Measurements from ENCODE around the gene WDR41.

WDR41 gene

DNA sequence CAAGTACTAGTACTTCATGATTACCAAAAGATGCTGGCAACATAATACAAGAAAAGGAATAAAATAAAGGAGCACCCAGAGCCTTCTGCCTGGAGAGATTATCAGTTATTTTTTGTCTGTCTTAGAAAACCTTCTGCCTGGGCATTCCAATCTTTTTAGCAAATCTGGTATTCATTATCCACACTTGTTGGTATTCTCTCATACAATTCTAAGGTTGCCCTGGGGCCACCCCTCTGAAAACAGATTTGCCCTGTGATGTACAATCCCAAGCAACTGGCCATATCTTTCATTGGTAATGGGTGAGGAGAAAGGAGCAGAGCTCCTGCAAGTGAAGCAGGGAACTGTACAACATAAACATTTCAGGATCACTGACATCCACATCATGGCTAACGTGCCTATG is 47.8 kb downstream of the WDR41 start:
- TF ChIP-seq OSR1 (CRISPR knock-in tag; IDR thresholded peaks at IDR 0.05) (no peak), ZFP3 (CRISPR knock-in tag; IDR thresholded peaks at IDR 0.05) (no peak), ZNF565 (CRISPR knock-in tag; conservative IDR thresholded peaks at IDR 0.05; ENCODE audit: low read depth) (no peak), ZNF8 (CRISPR knock-in tag; IDR thresholded peaks at IDR 0.05) (no peak), TCF4 (CRISPR knock-in tag; IDR thresholded peaks at IDR 0.05; ENCODE audit: borderline replicate concordance) (no peak), ESRRG (CRISPR knock-in tag; IDR thresholded peaks at IDR 0.05) (no peak), PPARA (CRISPR knock-in tag; IDR thresholded peaks at IDR 0.05; ENCODE audit: borderline replicate concordance) (no peak), RARB (CRISPR knock-in tag; IDR thresholded peaks at IDR 0.05) (no peak)
- TF ChIP-seq, protein P1, sequence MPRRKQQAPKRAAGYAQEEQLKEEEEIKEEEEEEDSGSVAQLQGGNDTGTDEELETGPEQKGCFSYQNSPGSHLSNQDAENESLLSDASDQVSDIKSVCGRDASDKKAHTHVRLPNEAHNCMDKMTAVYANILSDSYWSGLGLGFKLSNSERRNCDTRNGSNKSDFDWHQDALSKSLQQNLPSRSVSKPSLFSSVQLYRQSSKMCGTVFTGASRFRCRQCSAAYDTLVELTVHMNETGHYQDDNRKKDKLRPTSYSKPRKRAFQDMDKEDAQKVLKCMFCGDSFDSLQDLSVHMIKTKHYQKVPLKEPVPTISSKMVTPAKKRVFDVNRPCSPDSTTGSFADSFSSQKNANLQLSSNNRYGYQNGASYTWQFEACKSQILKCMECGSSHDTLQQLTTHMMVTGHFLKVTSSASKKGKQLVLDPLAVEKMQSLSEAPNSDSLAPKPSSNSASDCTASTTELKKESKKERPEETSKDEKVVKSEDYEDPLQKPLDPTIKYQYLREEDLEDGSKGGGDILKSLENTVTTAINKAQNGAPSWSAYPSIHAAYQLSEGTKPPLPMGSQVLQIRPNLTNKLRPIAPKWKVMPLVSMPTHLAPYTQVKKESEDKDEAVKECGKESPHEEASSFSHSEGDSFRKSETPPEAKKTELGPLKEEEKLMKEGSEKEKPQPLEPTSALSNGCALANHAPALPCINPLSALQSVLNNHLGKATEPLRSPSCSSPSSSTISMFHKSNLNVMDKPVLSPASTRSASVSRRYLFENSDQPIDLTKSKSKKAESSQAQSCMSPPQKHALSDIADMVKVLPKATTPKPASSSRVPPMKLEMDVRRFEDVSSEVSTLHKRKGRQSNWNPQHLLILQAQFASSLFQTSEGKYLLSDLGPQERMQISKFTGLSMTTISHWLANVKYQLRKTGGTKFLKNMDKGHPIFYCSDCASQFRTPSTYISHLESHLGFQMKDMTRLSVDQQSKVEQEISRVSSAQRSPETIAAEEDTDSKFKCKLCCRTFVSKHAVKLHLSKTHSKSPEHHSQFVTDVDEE (CRISPR knock-in tag; IDR thresholded peaks at IDR 0.05), result no peak
- TF ChIP-seq, protein P2, sequence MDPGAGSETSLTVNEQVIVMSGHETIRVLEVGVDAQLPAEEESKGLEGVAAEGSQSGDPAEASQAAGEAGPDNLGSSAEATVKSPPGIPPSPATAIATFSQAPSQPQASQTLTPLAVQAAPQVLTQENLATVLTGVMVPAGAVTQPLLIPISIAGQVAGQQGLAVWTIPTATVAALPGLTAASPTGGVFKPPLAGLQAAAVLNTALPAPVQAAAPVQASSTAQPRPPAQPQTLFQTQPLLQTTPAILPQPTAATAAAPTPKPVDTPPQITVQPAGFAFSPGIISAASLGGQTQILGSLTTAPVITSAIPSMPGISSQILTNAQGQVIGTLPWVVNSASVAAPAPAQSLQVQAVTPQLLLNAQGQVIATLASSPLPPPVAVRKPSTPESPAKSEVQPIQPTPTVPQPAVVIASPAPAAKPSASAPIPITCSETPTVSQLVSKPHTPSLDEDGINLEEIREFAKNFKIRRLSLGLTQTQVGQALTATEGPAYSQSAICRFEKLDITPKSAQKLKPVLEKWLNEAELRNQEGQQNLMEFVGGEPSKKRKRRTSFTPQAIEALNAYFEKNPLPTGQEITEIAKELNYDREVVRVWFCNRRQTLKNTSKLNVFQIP (CRISPR knock-in tag; IDR thresholded peaks at IDR 0.05; ENCODE audit: borderline replicate concordance, low read depth), result no peak
- TF ChIP-seq, protein P3, sequence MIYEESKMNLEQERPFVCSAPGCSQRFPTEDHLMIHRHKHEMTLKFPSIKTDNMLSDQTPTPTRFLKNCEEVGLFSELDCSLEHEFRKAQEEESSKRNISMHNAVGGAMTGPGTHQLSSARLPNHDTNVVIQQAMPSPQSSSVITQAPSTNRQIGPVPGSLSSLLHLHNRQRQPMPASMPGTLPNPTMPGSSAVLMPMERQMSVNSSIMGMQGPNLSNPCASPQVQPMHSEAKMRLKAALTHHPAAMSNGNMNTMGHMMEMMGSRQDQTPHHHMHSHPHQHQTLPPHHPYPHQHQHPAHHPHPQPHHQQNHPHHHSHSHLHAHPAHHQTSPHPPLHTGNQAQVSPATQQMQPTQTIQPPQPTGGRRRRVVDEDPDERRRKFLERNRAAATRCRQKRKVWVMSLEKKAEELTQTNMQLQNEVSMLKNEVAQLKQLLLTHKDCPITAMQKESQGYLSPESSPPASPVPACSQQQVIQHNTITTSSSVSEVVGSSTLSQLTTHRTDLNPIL (CRISPR knock-in tag; IDR thresholded peaks at IDR 0.05; ENCODE audit: low read depth), result no peak
- TF ChIP-seq, protein P4, sequence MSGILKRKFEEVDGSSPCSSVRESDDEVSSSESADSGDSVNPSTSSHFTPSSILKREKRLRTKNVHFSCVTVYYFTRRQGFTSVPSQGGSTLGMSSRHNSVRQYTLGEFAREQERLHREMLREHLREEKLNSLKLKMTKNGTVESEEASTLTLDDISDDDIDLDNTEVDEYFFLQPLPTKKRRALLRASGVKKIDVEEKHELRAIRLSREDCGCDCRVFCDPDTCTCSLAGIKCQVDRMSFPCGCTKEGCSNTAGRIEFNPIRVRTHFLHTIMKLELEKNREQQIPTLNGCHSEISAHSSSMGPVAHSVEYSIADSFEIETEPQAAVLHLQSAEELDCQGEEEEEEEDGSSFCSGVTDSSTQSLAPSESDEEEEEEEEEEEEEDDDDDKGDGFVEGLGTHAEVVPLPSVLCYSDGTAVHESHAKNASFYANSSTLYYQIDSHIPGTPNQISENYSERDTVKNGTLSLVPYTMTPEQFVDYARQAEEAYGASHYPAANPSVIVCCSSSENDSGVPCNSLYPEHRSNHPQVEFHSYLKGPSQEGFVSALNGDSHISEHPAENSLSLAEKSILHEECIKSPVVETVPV (CRISPR knock-in tag; IDR thresholded peaks at IDR 0.05), result no peak
- peak; percentile 61; the same call in 2 of the 3 replicates for ATAC-seq

DNA sequence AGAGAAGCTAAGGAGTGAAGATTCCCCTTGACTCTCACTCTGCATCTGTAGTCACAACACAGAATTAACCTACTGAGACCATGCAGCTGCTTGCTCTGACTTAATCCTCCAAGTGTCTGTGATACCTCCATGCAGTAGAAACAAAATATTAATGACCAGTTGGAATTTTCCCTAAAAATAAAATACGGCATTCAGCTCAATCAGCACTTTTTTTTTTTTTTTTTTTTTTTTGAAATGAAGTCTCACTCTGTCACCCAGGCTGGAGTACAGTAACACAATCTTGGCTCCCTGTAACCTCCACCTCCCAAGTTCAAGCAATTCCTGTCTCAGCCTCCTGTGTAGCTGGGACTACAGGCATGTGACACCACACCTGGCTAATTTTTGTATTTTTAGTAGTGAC is 48.4 kb downstream of the WDR41 start:
- no peak for ATAC-seq
- TF ChIP-seq, protein P1 (CRISPR knock-in tag; IDR thresholded peaks at IDR 0.05), result no peak
- TF ChIP-seq ZNF565 (CRISPR knock-in tag; conservative IDR thresholded peaks at IDR 0.05; ENCODE audit: low read depth) (no peak), RARB (CRISPR knock-in tag; IDR thresholded peaks at IDR 0.05) (no peak)

DNA sequence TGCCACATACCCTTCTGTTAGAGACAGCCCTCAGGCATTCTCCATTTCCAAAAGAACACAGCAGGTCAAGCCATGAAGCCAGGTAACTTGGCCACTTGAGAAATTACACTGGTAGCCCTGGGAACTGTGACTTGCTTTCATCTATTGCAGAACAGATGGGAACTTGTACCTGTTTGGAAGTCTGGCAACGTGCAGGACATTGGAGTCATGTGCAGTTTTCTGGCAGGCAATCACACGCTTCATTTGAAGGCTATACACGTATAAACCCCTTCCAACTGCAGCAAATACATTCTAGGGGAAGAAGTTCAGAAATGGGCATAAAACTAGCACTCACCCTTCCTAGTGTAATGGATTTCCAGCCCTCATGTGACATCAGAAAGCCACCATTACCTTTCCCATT is 54.0 kb downstream of the WDR41 start:
- no peak for ATAC-seq
- TF ChIP-seq ARNTL (CRISPR knock-in tag; IDR thresholded peaks at IDR 0.05; ENCODE audit: borderline replicate concordance, low read depth) (no peak), ZNF70 (CRISPR knock-in tag; IDR thresholded peaks at IDR 0.05) (no peak), BACH2 (CRISPR knock-in tag; IDR thresholded peaks at IDR 0.05; ENCODE audit: borderline replicate concordance) (no peak), ZC3H10 (CRISPR knock-in tag; IDR thresholded peaks at IDR 0.05) (no peak), SNAI2 (CRISPR knock-in tag; IDR thresholded peaks at IDR 0.05) (no peak), ZFP3 (CRISPR knock-in tag; IDR thresholded peaks at IDR 0.05) (no peak)
- TF ChIP-seq, protein P4 (CRISPR knock-in tag; IDR thresholded peaks at IDR 0.05), result no peak

All from SK-N-SH treated with all-trans-retinoic acid at 6 μM for 48 hours (cell line).